Measurements from ENCODE around the gene C2CD2L. TPM values are rescaled to one million over a fixed set of nuclear protein-coding genes. Genes with fewer than 3 reads are reported as not detected.

Gene C2CD2L
- total RNA-seq, 1 experiment from 2014 or later = 5.6 TPM

DNA sequence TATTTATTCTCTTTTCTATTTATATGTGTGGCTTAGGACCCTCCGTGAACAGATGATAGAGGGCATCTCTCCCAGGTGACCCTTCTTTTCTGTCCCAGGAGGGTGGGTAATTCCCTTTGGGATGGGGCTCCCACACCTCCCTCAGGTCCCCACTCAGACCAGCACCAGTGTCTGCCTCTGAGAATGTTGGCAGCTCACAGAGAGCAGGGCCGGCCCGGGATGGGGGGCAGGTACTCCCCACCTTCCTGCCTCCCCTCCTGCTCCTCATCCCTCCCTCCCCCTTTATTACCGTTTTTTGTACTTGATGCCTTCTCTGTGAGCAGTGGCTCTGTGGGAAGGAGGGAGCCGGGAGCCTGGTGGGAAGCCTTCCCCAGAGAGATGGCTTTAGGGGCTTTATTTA is 9.5 kb downstream of the C2CD2L start:
- Mint-ChIP-seq H3K27me3 (ENCODE audit: low read depth) (no peaks in the 10 kb centered on the region; the same call in 1 of the 2 replicates), H3K36me3 (ENCODE audit: insufficient read depth in 1 of 3, low read depth in 3 of 3) (no peaks in the 10 kb centered on the region; a peak in 2 of 7 replicates), H3K4me3 (no peak overlapping the region), H3K27ac (no peak overlapping the region), H3K4me1 (peaks cover 17 to 24% of the 10 kb centered on the region in 2 experiments), H3K9me3 (no peaks in the 10 kb centered on the region; a peak in 1 of 5 replicates)
- no peak overlapping the region for H2BK12ac ChIP-seq (ENCODE audit: insufficient read length, low read depth, low read length)
- no peaks in the 10 kb centered on the region for H4K20me1 ChIP-seq (ENCODE audit: control insufficient read depth, insufficient read depth, insufficient read length)
- H2BK15ac ChIP-seq (ENCODE audit: low read depth, low read length) = no peak overlapping the region
- H2BK5ac ChIP-seq (ENCODE audit: insufficient read length, low read length) = no peak overlapping the region
- H3K4ac ChIP-seq (ENCODE audit: low read depth, low read length) = no peak overlapping the region
- H3K14ac ChIP-seq (ENCODE audit: insufficient read depth, low read length) = no peak overlapping the region
- no peak overlapping the region for H4K8ac ChIP-seq (replicated peaks; ENCODE audit: insufficient read length, low read depth, low read length)
- no peak overlapping the region for H4K91ac ChIP-seq (ENCODE audit: insufficient read length, low read depth, low read length)
- H3K56ac ChIP-seq (ENCODE audit: insufficient read length, low read depth, low read length) = no peak overlapping the region
- H2BK20ac ChIP-seq (ENCODE audit: low read depth, low read length, poor library complexity, severe bottlenecking) = no peak overlapping the region
- no peak overlapping the region for H3K23ac ChIP-seq (ENCODE audit: insufficient read length, low read depth, low read length)
- TF ChIP-seq, protein P1, sequence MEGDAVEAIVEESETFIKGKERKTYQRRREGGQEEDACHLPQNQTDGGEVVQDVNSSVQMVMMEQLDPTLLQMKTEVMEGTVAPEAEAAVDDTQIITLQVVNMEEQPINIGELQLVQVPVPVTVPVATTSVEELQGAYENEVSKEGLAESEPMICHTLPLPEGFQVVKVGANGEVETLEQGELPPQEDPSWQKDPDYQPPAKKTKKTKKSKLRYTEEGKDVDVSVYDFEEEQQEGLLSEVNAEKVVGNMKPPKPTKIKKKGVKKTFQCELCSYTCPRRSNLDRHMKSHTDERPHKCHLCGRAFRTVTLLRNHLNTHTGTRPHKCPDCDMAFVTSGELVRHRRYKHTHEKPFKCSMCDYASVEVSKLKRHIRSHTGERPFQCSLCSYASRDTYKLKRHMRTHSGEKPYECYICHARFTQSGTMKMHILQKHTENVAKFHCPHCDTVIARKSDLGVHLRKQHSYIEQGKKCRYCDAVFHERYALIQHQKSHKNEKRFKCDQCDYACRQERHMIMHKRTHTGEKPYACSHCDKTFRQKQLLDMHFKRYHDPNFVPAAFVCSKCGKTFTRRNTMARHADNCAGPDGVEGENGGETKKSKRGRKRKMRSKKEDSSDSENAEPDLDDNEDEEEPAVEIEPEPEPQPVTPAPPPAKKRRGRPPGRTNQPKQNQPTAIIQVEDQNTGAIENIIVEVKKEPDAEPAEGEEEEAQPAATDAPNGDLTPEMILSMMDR (conservative IDR thresholded peaks at IDR 0.05) = no peak
- DNase-seq = no peak
- no peak overlapping the region for H3T11ph ChIP-seq (ENCODE audit: low read length)
- H3K4me1 ChIP-seq (ENCODE audit: insufficient read depth, low read length) = no peaks in the 10 kb centered on the region
- H3K4me2 ChIP-seq (ENCODE audit: insufficient read depth, insufficient read length, low read length) = no peak overlapping the region
- H2BK120ac ChIP-seq (ENCODE audit: low read depth, low read length, poor library complexity, severe bottlenecking) = no peak overlapping the region
- H3K18ac ChIP-seq (ENCODE audit: insufficient read length, low read depth, low read length) = no peak overlapping the region
- no peak overlapping the region for H2AFZ ChIP-seq (ENCODE audit: low read length)
- H3K23me2 ChIP-seq (ENCODE audit: insufficient read length, low read depth, low read length, poor library complexity, severe bottlenecking) = peaks cover 4% of the 10 kb centered on the region
- no peaks in the 10 kb centered on the region for H3K27me3 ChIP-seq (ENCODE audit: insufficient read depth, low read length)
- no peaks in the 10 kb centered on the region for H3K9me3 ChIP-seq (ENCODE audit: control insufficient read depth, low read depth, low read length)
- H2AK5ac ChIP-seq (ENCODE audit: insufficient read length, low read length) = no peak overlapping the region
- no peaks in the 10 kb centered on the region for H3K79me1 ChIP-seq (ENCODE audit: insufficient read depth, low read depth, low read length, poor library complexity, severe bottlenecking)
- H4K5ac ChIP-seq (ENCODE audit: insufficient read length, low read depth, low read length) = no peak overlapping the region
- H3K27ac ChIP-seq (ENCODE audit: insufficient read length, low read depth, low read length) = no peak overlapping the region
- WGBS (ENCODE audit: extremely low coverage, insufficient read length, low lambda C conversion rate) = no CpG with 5 or more reads among the region's 5 CpGs
- H3K9ac ChIP-seq (ENCODE audit: extremely low read depth, insufficient read length, low read length) = no peak overlapping the region
- no peaks in the 10 kb centered on the region for H3K79me2 ChIP-seq (ENCODE audit: insufficient read depth, low read length)

Data from H9 (cell line).